Sigmoid colon (tissue), 3 donors: Measurements from ENCODE around the gene SUSD4.

Source experiments
- CTCF ChIP-seq, 4 experiments: fragments of 450-650 bp in 3 of 4; fragments of 200-600 bp in 1 of 4; IDR thresholded peaks; one replicate each; pipeline ENCODE4 v1.5.1; 2016 to 2019; ENCODE audit warnings: antibody characterized with exemption in 4 of 4, mild to moderate bottlenecking in 3 of 4, moderate library complexity in 2 of 4
- POLR2A ChIP-seq, 2 donors: fragments of 450-650 bp; IDR thresholded peaks; one replicate each; pipeline ENCODE4 v1.6.1; 2016; ENCODE audit warnings: antibody characterized with exemption in 2 of 2, mild to moderate bottlenecking in 2 of 2, moderate library complexity in 2 of 2

GRCh38 chr1:223411309-223411708 lies 47.3 kb upstream of the SUSD4 start:
- TF ChIP-seq POLR2A (IDR thresholded peaks at IDR 0.05) = no peak
- no peak for TF ChIP-seq CTCF (IDR thresholded peaks at IDR 0.05)
